WTC11 (cell line): ENCODE results near the gene TMEM135.

Experiments used
- CTCF ChIP-seq: fragments of 200-600 bp; IDR thresholded peaks from 2 replicates; pipeline ENCODE4 v1.8.0; 2022; ENCODE audit warnings: antibody characterized with exemption
- E2F1 ChIP-seq: sonication (generic); formaldehyde crosslinking; IDR thresholded peaks from 2 replicates; pipeline ENCODE4 v1.8.0; 2022; ENCODE audit warnings: mild to moderate bottlenecking, missing genetic modification reagents
- GABPB1 ChIP-seq: sonication (generic); formaldehyde crosslinking; IDR thresholded peaks from 2 replicates; pipeline ENCODE4 v1.8.1; 2023; ENCODE audit warnings: mild to moderate bottlenecking, missing genetic modification reagents
- SMAD3 ChIP-seq: sonication (generic); formaldehyde crosslinking; IDR thresholded peaks from 2 replicates; pipeline ENCODE4 v1.8.0; 2022; ENCODE audit warnings: missing genetic modification reagents, mild to moderate bottlenecking, borderline replicate concordance
- ZBTB43 ChIP-seq: sonication (generic); formaldehyde crosslinking; IDR thresholded peaks from 2 replicates; pipeline ENCODE4 v1.8.1; 2023; ENCODE audit warnings: mild to moderate bottlenecking, missing genetic modification reagents
- ZMAT4 ChIP-seq: fragments of 250-450 bp; sonication (Bioruptor Pico); IDR thresholded peaks from 2 replicates; pipeline ENCODE4 v1.9.0; 2021; ENCODE audit warnings: mild to moderate bottlenecking
- ZNF121 ChIP-seq: sonication (generic); formaldehyde crosslinking; IDR thresholded peaks from 2 replicates; pipeline ENCODE4 v1.8.0; 2023; ENCODE audit warnings: missing genetic modification reagents
- ZNF138 ChIP-seq: sonication (generic); formaldehyde crosslinking; conservative IDR thresholded peaks from 2 replicates; pipeline ENCODE4 v1.8.1; 2022; ENCODE audit warnings: mild to moderate bottlenecking, moderate library complexity, missing genetic modification reagents

DNA sequence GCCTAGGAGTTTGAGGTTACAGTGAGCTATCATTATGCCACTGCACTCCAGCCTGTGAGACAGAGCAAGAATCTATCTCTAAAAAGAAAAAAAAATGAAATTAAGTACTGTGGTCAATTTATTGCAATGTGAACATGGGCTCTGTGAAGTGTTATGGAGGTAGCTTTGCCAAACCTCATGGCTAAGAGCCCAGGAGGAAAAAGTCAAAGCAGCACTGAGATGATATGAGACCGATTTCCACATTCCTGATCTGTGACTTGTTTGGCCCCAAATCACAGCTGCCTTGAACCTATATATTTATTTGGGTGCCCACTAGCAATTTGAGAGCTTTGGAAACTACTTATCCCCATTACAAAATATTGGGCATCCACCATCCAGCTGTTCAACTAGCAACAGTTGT lies 29.8 kb upstream of the TMEM135 start:
- TF ChIP-seq CTCF (no peak), ZMAT4 (no peak), SMAD3 (CRISPR knock-in tag) (no peak), E2F1 (CRISPR knock-in tag) (no peak), ZBTB43 (CRISPR knock-in tag) (no peak), GABPB1 (CRISPR knock-in tag) (no peak), ZNF138 (CRISPR knock-in tag) (no peak), ZNF121 (CRISPR knock-in tag) (no peak)
